Natural killer cell (primary cell): ENCODE measurements around the gene SH3PXD2A. TPM values are rescaled to one million over a fixed set of nuclear protein-coding genes. Genes with fewer than 3 reads are reported as not detected.

Source experiments
- ATAC-seq, 3 donors: fragments of 150-1000 bp in 2 of 3; fragments of 200-7000 bp in 1 of 3; cut with Tn5 transposase; 1 replicate in 1 of 3; 2 replicates in 2 of 3; pipeline ENCODE4 v1.10.0; 2021; ENCODE audit warnings: mild to moderate bottlenecking in 2 of 3, moderate library complexity in 2 of 3
- DNase-seq, 2 donors: peaks; one replicate each; pipeline versions ENCODE4 v3.0.0 to v3.0.0-alpha.2; 2013 to 2021; ENCODE audit warnings: mixed read lengths in 1 of 2
- H3K27ac ChIP-seq: one replicate; pipeline ENCODE4 v1.5.1; 2013; ENCODE audit warnings: mild to moderate bottlenecking, low read length
- H3K27me3 ChIP-seq: one replicate; pipeline ENCODE4 v1.6.1; 2013; ENCODE audit warnings: low read length; ENCODE audit not compliant: control insufficient read depth, insufficient read depth
- H3K36me3 ChIP-seq: one replicate; pipeline ENCODE4 v1.6.1; 2013; ENCODE audit warnings: low read length; ENCODE audit not compliant: control insufficient read depth, insufficient read depth
- H3K4me1 ChIP-seq: one replicate; pipeline ENCODE4 v1.6.1; 2013; ENCODE audit warnings: low read length; ENCODE audit not compliant: control insufficient read depth, insufficient read depth
- H3K4me3 ChIP-seq: one replicate; pipeline ENCODE4 v1.5.1; 2013; ENCODE audit warnings: low read length
- H3K9me3 ChIP-seq: one replicate; pipeline ENCODE4 v1.6.1; 2013; ENCODE audit warnings: low read length; ENCODE audit not compliant: control insufficient read depth, insufficient read depth
- H3K27ac Mint-ChIP-seq, 2 donors: one replicate each; pipeline ENCODE4 v1.8.0; 2022; ENCODE audit warnings: mild to moderate bottlenecking in 2 of 2, mixed read lengths in 2 of 2, moderate library complexity in 1 of 2
- H3K27me3 Mint-ChIP-seq, 2 donors: one replicate each; pipeline ENCODE4 v1.8.0; 2022; ENCODE audit warnings: low read depth in 2 of 2, mixed read lengths in 2 of 2
- H3K36me3 Mint-ChIP-seq: one replicate; pipeline ENCODE4 v1.8.0; 2022; ENCODE audit warnings: mixed read lengths
- H3K4me1 Mint-ChIP-seq, 2 donors: one replicate each; pipeline ENCODE4 v1.8.0; 2022; ENCODE audit warnings: mixed read lengths in 2 of 2
- H3K4me3 Mint-ChIP-seq: one replicate; pipeline ENCODE4 v1.8.0; 2022; ENCODE audit warnings: mild to moderate bottlenecking, moderate library complexity, mixed read lengths
- H3K9me3 Mint-ChIP-seq, 2 donors: one replicate each; pipeline ENCODE4 v1.8.0; 2022; ENCODE audit warnings: mixed read lengths in 2 of 2
- CTCF ChIP-seq: fragments of 200-600 bp; IDR thresholded peaks from one replicate; pipeline ENCODE4 v1.8.0; 2022; ENCODE audit warnings: antibody characterized with exemption
- WGBS: methylation state at CpG from one replicate; pipeline ENCODE4 v1.1.7; 2013; ENCODE audit warnings: missing lambda C conversion rate; ENCODE audit not compliant: insufficient coverage; 5-methylcytosine and 5-hydroxymethylcytosine counted together
- intact Hi-C: fragments of 100-400 bp; cut with micrococcal nuclease; formaldehyde crosslinking; loops from one replicate; pipeline ENCODE4 v1.14.2; 2022
- total RNA-seq, 4 donors: library from RNA; stranded (reverse); fragments of 120-200 nt in 1 of 4; gene quantifications; one replicate each; pipeline versions ENCODE4 v1.2.3 to v1.2.4, GENCODE V29; 2013 to 2022

SH3PXD2A gene
- total RNA-seq, 3 donors from 2014 or later (not counting 1 experiment from before 2014, with no cell fraction given), result 3.3 to 7.0 (median 4.9) TPM

- 85% methylated on average over 3 of the region's 6 CpGs for WGBS
- Histone ChIP-seq H3K27me3 (no peaks in the 10 kb centered on the region), H3K27ac (no peak overlapping the region), H3K4me3 (no peak overlapping the region), H3K36me3 (no peaks in the 10 kb centered on the region), H3K9me3 (no peaks in the 10 kb centered on the region), H3K4me1 (no peaks in the 10 kb centered on the region)
- peak overlapping the region in 1 of 2 donors; percentile 11 for H3K27ac Mint-ChIP-seq
- no peak for TF ChIP-seq CTCF
- no peak for ATAC-seq
- no peak for DNase-seq
- H3K4me1 Mint-ChIP-seq, result no peaks in the 10 kb centered on the region
- H3K27me3 Mint-ChIP-seq, result no peaks in the 10 kb centered on the region
- intact Hi-C loops, result no loop called here
- no peaks in the 10 kb centered on the region for H3K9me3 Mint-ChIP-seq
- no peak overlapping the region for H3K4me3 Mint-ChIP-seq
- H3K36me3 Mint-ChIP-seq, result no peaks in the 10 kb centered on the region
Observed at GRCh38 chr10:103575416-103576075, 279.8 kb downstream of the SH3PXD2A start.

GRCh38 chr10:103574097-103575061 lies 281.0 kb downstream of the SH3PXD2A start:
- Histone ChIP-seq H3K27ac (no peak overlapping the region), H3K27me3 (no peaks in the 10 kb centered on the region), H3K4me3 (no peak overlapping the region), H3K4me1 (no peaks in the 10 kb centered on the region), H3K9me3 (no peaks in the 10 kb centered on the region), H3K36me3 (no peaks in the 10 kb centered on the region)
- H3K36me3 Mint-ChIP-seq, result no peaks in the 10 kb centered on the region
- ATAC-seq (no peak), DNase-seq (no peak)
- intact Hi-C loops, result no loop called here
- H3K4me1 Mint-ChIP-seq, result no peaks in the 10 kb centered on the region
- no peak overlapping the region for H3K27ac Mint-ChIP-seq
- TF ChIP-seq CTCF, result no peak
- 90% methylated on average over 15 of the region's 16 CpGs for WGBS
- H3K27me3 Mint-ChIP-seq, result no peaks in the 10 kb centered on the region
- no peak overlapping the region for H3K4me3 Mint-ChIP-seq
- no peaks in the 10 kb centered on the region for H3K9me3 Mint-ChIP-seq

- Mint-ChIP-seq H3K9me3 (no peaks in the 10 kb centered on the region), H3K36me3 (no peaks in the 10 kb centered on the region), H3K27ac (no peak overlapping the region), H3K4me3 (no peak overlapping the region), H3K4me1 (no peaks in the 10 kb centered on the region), H3K27me3 (no peaks in the 10 kb centered on the region)
- Histone ChIP-seq H3K27ac (no peak overlapping the region), H3K9me3 (no peaks in the 10 kb centered on the region), H3K36me3 (no peaks in the 10 kb centered on the region), H3K27me3 (no peaks in the 10 kb centered on the region), H3K4me1 (no peaks in the 10 kb centered on the region), H3K4me3 (no peak overlapping the region)
- ATAC-seq (no peak), DNase-seq (no peak)
- 83% methylated on average over 7 of the region's 7 CpGs for WGBS
- intact Hi-C loops, result no loop called here
- no peak for TF ChIP-seq CTCF
Observed at GRCh38 chr10:103573205-103573487, 282.2 kb downstream of the SH3PXD2A start.
